ENCODE data around the gene MGA. TPM values are rescaled to one million over a fixed set of nuclear protein-coding genes. Genes with fewer than 3 reads are reported as not detected.

The MGA gene
- total RNA-seq, 1 donor from 2014 or later: 25.0 TPM

DNA sequence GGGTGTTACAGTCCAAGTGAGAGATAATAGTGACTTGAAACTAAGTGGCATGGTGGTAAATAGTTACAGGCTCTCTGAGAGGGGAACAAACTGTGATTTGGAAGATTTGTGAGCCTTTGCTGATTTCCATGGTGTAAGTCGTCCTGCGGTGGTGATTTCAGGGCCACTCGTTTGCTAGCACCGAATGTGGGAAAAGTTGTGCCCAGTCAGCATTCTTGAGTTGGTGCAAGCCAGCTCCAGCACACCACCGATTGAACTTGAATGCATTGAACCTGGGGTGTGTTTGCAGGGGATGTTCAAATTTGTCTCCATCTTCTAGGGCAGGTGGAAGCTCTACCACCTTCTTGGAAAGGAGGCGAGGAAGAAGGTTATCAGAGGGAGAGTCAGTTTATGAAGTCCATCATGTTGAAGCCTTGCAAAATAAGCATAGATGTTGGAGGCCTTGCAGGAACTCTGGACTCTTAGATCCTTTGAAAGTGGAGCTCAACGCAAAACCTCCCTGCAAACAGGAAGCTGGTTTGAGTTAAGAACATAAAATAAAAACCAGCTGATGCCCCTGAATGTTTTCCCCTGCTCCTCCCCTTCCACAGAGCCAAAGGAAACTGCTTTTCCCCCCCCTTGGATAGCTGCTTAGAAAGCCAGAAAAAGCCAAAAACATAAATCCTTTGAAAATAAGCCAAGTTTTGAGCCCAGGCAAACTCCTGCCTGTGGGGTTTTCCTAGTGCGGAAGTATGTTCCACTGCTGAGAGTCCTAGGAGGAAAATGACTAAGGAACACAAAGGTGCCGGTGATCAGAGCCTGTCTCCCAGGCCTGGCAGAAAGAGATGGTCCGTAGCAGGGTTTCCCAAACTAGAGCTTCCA lies 136.0 kb downstream of the MGA start:
- DNase-seq (no peak), ATAC-seq (ENCODE audit: poor library complexity) (no peak)
- intact Hi-C loops (cut with DNase I): no loop called here

DNA sequence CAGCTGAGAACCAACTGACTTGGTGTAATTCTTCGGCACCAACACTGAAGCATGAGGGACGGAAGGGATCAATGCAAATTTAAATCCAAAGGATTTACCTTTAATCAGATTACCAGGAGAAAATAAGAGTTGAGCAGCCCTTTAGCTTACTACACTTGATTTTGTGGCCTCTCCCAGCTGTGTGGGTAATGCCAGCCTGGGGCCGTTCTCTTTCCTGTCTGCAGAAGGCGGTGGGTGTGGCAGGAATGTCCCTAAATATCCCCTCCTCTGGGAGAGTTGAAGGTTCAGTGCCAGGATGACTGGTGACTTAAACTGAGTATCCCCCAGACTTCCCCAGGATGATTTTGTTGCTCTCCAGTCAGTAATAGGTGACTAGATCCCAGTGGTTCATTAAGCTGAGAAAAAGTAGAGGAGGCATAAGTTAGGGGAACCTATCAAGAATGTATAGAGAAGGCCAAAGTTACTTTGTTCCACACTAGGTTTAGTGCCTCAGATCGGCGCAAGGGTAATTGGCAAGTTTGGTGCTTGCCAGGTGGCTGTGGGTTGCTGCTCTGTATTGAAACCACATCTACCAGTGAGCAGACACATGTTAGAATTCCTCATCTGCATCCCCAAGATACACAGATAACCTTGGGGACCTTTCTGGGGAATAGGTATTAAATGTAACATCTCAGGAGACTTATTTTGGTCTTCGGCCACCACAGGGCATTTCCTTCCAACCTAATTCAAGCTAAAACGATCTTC lies 137.2 kb downstream of the MGA start:
- no peak for ATAC-seq (ENCODE audit: poor library complexity)
- intact Hi-C loops (cut with DNase I): no loop called here
- no peak for DNase-seq

- ATAC-seq (ENCODE audit: poor library complexity) (peak; percentile 52), DNase-seq (no peak)
- intact Hi-C loops (cut with DNase I): no loop called here
Observed at GRCh38 chr15:41798607-41799487, 138.6 kb downstream of the MGA start.

GRCh38 chr15:41799488-41799805 lies 139.2 kb downstream of the MGA start:
- ATAC-seq (ENCODE audit: poor library complexity): no peak
- intact Hi-C loops (cut with DNase I): no loop called here
- DNase-seq: no peak

DNA sequence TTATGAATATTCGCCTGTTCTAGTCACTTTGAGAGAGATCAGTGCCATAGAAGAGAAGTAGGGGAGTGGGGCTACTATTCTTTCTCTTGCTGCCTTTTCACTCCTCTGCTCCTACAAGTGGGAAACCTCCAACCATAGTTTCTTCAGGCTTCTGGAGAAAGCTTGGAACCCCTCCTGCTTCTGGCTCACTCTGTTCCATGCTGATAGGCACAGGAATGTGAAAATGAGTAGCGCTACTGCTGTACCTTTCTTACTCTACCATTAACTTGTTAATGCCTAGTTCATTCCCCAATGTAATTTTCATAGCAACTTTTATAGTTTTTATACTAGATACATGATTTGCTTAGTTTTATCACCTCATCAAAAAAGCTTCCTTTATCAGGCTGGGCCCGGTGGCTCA lies 141.0 kb downstream of the MGA start:
- ATAC-seq (ENCODE audit: poor library complexity) (no peak), DNase-seq (no peak)
- intact Hi-C loops (cut with DNase I): no loop called here

GRCh38 chr15:41801850-41802455 lies 141.7 kb downstream of the MGA start:
- DNase-seq (no peak), ATAC-seq (ENCODE audit: poor library complexity) (no peak)
- intact Hi-C loops (cut with DNase I): no loop called here

- intact Hi-C loops (cut with DNase I): no loop called here
- DNase-seq (no peak), ATAC-seq (ENCODE audit: poor library complexity) (no peak)
Observed at GRCh38 chr15:41804361-41804760, 144.2 kb downstream of the MGA start.

- intact Hi-C loops (cut with DNase I): no loop called here
- ATAC-seq (ENCODE audit: poor library complexity): no peak
- no peak for DNase-seq
Observed at GRCh38 chr15:41804916-41805666, 144.9 kb downstream of the MGA start.

DNA sequence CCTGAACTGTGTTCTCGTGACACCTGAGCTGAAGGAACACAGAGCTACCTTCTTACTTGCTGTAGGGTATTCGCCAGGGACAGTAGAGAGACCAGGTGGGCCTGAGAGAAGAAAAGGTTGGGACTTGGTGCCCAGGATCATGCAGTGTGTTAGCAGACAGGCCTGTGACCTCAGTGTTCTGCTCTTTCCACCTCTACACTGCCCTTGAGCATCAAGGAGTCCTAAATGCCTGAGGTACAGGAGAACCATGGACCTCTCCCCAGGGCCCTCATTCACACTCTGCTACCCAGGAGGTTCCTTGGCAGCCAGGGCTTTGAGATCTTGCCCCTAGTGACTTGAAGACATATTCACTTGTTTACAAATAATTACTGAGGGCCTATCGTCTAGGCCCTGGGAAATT lies 145.5 kb downstream of the MGA start:
- DNase-seq (no peak), ATAC-seq (ENCODE audit: poor library complexity) (no peak)
- intact Hi-C loops (cut with DNase I): no loop called here

GRCh38 chr15:41806291-41807181 lies 146.3 kb downstream of the MGA start:
- intact Hi-C loops (cut with DNase I): no loop called here
- peak; percentile 66 for DNase-seq
- peak; percentile 77 for ATAC-seq (ENCODE audit: poor library complexity)

DNA sequence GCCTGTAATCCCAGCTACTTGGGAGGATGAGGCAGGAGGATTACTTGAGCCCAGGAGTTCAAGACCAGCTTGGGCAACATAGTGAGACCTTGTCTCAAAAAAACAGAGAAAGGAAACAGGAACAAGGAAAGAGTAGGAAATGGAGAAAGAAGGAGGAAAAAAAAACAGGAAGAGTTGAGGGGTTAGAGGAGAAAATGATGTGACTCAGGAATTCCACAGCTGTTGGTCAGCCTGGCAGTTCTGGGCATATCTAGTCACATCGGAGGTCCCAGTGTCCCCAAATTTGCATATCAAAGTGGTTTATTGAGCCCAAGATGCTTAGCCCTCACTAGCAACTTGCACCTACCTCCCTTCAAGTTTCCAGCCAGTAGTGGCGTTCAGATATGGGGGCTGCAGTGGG lies 148.9 kb downstream of the MGA start:
- intact Hi-C loops (cut with DNase I): no loop called here
- ATAC-seq (ENCODE audit: poor library complexity) (no peak), DNase-seq (no peak)

DNA sequence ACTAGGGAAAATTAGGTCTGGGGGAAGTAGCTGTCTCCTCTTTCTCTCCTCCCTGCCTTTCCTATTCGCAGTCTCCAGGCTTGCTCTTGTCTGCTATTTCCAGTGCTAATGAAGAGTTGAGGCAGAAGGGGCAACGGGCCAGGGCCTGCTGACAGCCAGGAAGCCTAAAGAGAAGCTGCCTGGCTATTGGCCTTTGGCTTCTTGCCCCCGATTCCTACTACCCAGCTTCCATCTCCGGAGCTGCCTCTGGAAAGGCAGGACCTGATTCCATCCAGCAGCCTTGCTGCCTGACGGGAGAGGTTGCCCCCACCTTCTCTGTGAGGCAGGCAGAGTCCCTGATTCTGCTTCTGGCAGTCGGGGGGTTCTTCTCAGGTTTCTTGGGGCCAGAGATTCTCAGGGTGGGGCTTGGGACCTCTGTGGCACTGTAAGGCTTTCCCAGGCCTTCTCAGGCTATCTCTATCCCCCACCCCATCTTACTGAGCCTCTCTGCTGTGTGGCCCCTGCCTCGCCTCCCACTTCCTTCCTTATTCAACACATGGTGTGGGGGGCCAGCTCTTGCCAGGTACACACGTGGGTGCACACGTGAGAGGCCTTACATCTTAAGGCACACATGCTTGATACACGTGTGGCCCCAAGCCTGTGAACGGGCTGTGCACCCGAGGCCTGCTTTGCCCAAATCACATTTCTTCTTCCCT lies 149.5 kb downstream of the MGA start:
- intact Hi-C loops (cut with DNase I): no loop called here
- no peak for DNase-seq
- no peak for ATAC-seq (ENCODE audit: poor library complexity)

DNA sequence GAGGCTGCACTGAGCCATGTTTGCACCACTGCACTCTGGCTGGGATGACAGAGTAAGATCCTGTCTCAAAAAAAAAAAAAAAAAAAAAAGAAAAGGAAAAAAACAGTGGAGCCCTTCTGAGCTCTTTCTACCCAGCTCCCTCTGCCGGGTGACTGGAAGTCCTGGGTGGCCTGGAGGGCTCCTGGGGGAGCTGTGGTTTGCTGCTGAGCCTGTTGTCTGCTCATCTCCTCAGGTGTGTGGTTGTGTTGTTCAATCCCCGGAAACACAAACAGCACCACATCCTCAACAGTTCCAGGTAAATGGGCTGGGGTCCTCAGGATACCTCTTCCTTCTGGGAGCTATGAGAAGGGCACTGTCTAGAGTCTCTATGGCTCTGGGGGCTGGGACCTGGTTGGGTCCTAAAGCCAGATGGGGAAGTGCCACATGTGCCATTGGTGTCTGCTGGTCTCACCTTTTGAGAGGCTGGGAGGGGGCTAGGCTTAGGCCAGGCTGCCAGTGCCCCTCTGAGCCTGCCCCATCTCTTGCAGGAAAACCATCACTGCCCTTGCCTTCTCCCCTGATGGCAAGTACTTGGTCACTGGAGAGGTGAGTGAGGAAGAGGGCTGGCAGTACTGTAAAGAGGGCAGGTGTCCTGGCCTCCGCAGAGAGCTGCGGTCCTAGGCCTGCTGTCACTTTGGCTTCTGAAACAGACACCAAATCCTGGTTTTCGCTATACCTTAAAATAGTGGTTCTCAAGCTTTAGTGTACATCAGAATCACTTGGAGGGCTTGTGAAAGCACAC lies 150.6 kb downstream of the MGA start:
- DNase-seq (no peak), ATAC-seq (ENCODE audit: poor library complexity) (no peak)
- intact Hi-C loops (cut with DNase I): loop anchor here (1.0 kb wide), 1 partner anchor 37 kb away; the partner anchor contains the start of gene MAPKBP1

DNA sequence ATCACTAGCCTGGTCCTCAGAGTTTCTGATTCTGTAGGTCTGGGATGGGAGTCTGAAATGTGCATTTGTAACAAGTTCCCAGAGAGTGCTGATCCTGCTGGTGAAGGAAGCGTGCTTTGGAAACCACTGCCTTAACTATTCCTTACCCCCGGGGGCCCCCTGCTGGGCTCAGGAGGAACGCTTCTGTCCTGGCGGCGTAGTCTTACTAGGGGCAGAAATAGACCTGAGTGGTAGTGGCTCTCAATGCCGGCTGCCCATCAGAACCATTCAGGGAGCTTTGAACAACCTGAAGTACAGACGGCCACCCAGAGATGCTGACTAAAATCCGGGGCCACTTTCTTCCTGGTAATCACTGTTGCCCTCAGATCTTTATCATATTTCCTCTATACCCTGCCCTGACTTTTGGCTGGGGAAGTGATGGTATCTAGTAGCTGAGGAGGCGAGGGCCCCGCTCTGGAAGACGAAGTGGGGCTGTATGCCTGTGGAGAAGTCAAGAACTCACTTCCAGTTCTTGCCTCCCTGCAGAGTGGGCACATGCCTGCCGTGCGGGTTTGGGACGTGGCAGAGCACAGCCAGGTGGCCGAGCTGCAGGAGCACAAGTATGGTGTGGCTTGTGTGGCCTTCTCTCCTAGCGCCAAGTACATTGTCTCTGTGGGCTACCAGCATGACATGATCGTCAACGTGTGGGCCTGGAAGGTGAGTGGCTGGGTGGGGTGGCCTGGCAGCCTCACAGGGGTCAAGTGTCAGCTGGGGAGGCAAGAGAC lies 151.4 kb downstream of the MGA start:
- intact Hi-C loops (cut with DNase I): loop anchor here (1.0 kb wide), 1 partner anchor 37 kb away; the partner anchor contains the start of gene MAPKBP1

GRCh38 chr15:41812820-41813375 lies 152.7 kb downstream of the MGA start:
- ATAC-seq (ENCODE audit: poor library complexity) (no peak), DNase-seq (no peak)
- intact Hi-C loops (cut with DNase I): no loop called here

More for the DNA sequence above, 151.4 kb downstream of the MGA start:
- DNase-seq (peak; percentile 91), ATAC-seq (ENCODE audit: poor library complexity) (peak; percentile 94)

All from Right ventricle myocardium superior (tissue), 1 donor.